B cell (primary cell): ENCODE measurements around the gene YJU2. TPM values are rescaled to one million over a fixed set of nuclear protein-coding genes. Genes with fewer than 3 reads are reported as not detected.

Experiments
- ATAC-seq: fragments of 200-7000 bp; cut with Tn5 transposase; one replicate; pipeline ENCODE4 v1.10.0; 2021; ENCODE audit warnings: low read depth, mild to moderate bottlenecking, moderate number of reproducible peaks, moderate library complexity
- CTCF ChIA-PET: fragments of 350-600 bp; sonication (Branson Sonifier 250); formaldehyde crosslinking; loops from one replicate; lab custom pipeline; 2021; ENCODE audit warnings: antibody characterized with exemption, inconsistent platforms; lab: Charles Lee
- POLR2A ChIA-PET: fragments of 350-600 bp; sonication (Branson Sonifier 250); formaldehyde crosslinking; loops from one replicate; lab custom pipeline; 2021; ENCODE audit warnings: antibody characterized with exemption; lab: Charles Lee
- DNase-seq: peaks from one replicate; pipeline ENCODE4 v3.0.0; 2013
- H2AFZ ChIP-seq: 2 replicates; pipeline ENCODE4 v1.6.1; 2012; ENCODE audit warnings: mild to moderate bottlenecking, low read depth, low read length; ENCODE audit not compliant: insufficient read depth, poor library complexity, severe bottlenecking
- H3K27ac ChIP-seq, 2 donors: 1 replicate in 1 of 2; 2 replicates in 1 of 2; pipeline ENCODE4 v1.5.1; 2012 to 2013; ENCODE audit warnings: low read length in 2 of 2, mild to moderate bottlenecking in 2 of 2, moderate library complexity in 1 of 2
- H3K27me3 ChIP-seq, 4 experiments: fragments of 200-600 bp in 1 of 4; sonication (generic) in 1 of 4; replicated peaks in 1 of 4; 1 replicate in 2 of 4; 2 replicates in 2 of 4; pipeline versions ENCODE4 v1.6.1 to v1.7.0; 2013 to 2016; ENCODE audit warnings: low read length in 3 of 4, mild to moderate bottlenecking in 2 of 4, mixed read lengths in 1 of 4, moderate library complexity in 1 of 4; ENCODE audit not compliant: insufficient read depth in 4 of 4, control insufficient read depth in 3 of 4; ENCODE audit errors: control extremely low read depth in 1 of 4
- H3K36me3 ChIP-seq, 2 experiments: replicated peaks in 1 of 2; 1 replicate in 1 of 2; 2 replicates in 1 of 2; pipeline versions ENCODE4 v1.6.1 to v1.7.1; 2013; ENCODE audit warnings: low read length in 1 of 2; ENCODE audit not compliant: insufficient read depth in 2 of 2, control insufficient read depth in 1 of 2; ENCODE audit errors: control extremely low read depth in 1 of 2, extremely low read depth in 1 of 2
- H3K4me1 ChIP-seq, 2 donors: fragments of 200-600 bp in 1 of 2; sonication (generic) in 1 of 2; 1 replicate in 1 of 2; 2 replicates in 1 of 2; pipeline versions ENCODE4 v1.5.1 to v1.6.1; 2013 to 2017; ENCODE audit warnings: low read length in 2 of 2; ENCODE audit not compliant: control insufficient read depth in 2 of 2, insufficient read depth in 2 of 2
- H3K4me2 ChIP-seq: replicated peaks from 2 replicates; pipeline ENCODE3; 2012; ENCODE audit warnings: mild to moderate bottlenecking, low read depth, low read length; ENCODE audit not compliant: poor library complexity, severe bottlenecking
- H3K4me3 ChIP-seq, 5 experiments: fragments of 200-600 bp in 1 of 5; sonication (generic) in 1 of 5; 1 replicate in 3 of 5; 2 replicates in 2 of 5; pipeline versions ENCODE4 v1.5.1 to v1.7.0; 2011 to 2016; ENCODE audit warnings: low read length in 4 of 5, mild to moderate bottlenecking in 4 of 5, low read depth in 2 of 5, control low read depth in 1 of 5, moderate library complexity in 1 of 5; ENCODE audit not compliant: insufficient read depth in 1 of 5; ENCODE audit errors: control extremely low read depth in 1 of 5, extremely low read depth in 1 of 5
- H3K79me2 ChIP-seq: fragments of 200-600 bp; sonication (generic); one replicate; pipeline ENCODE4 v1.6.0; 2016; ENCODE audit warnings: low read length; ENCODE audit not compliant: control insufficient read depth, insufficient read depth
- H3K9ac ChIP-seq: fragments of 200-600 bp; sonication (generic); 2 replicates; pipeline ENCODE4 v1.6.1; 2017; ENCODE audit warnings: mild to moderate bottlenecking, low read length, moderate library complexity
- H3K9me3 ChIP-seq, 3 donors: one replicate each; pipeline versions ENCODE4 v1.6.1 to v1.7.1; 2013; ENCODE audit warnings: low read length in 2 of 3; ENCODE audit not compliant: control insufficient read depth in 2 of 3, insufficient read depth in 1 of 3; ENCODE audit errors: control extremely low read depth in 1 of 3
- H4K20me1 ChIP-seq: 2 replicates; pipeline ENCODE4 v1.6.0; 2012; ENCODE audit warnings: mild to moderate bottlenecking, low read length; ENCODE audit not compliant: insufficient read depth, control insufficient read depth, poor library complexity, severe bottlenecking
- H3K27ac Mint-ChIP-seq: one replicate; pipeline ENCODE4 v1.8.0; 2021; ENCODE audit warnings: mixed read lengths
- H3K27me3 Mint-ChIP-seq: one replicate; pipeline ENCODE4 v1.8.0; 2021; ENCODE audit warnings: mixed read lengths
- H3K4me1 Mint-ChIP-seq: one replicate; pipeline ENCODE4 v1.8.0; 2021; ENCODE audit warnings: mixed read lengths
- H3K4me3 Mint-ChIP-seq: one replicate; pipeline ENCODE4 v1.8.0; 2021; ENCODE audit warnings: mixed read lengths
- H3K9me3 Mint-ChIP-seq: one replicate; pipeline ENCODE4 v1.8.0; 2022; ENCODE audit warnings: mixed read lengths; ENCODE audit not compliant: insufficient read depth
- CTCF ChIP-seq: fragments of 200-600 bp; IDR thresholded peaks from one replicate; pipeline ENCODE4 v1.8.0; 2022; ENCODE audit warnings: antibody characterized with exemption, mild to moderate bottlenecking
- EZH2 ChIP-seq: IDR thresholded peaks from 2 replicates; pipeline ENCODE4 v1.6.1; 2012; ENCODE audit warnings: borderline replicate concordance, low read depth, mild to moderate bottlenecking, moderate library complexity, low read length; ENCODE audit not compliant: insufficient read depth, poor library complexity, severe bottlenecking
- WGBS: methylation state at CpG from one replicate; pipeline ENCODE4 v1.1.5; 2013; ENCODE audit warnings: missing lambda C conversion rate; ENCODE audit not compliant: insufficient coverage; 5-methylcytosine and 5-hydroxymethylcytosine counted together
- intact Hi-C: fragments of 100-400 bp; cut with micrococcal nuclease; formaldehyde crosslinking; loops from one replicate; pipeline ENCODE4 v1.10.0; 2022
- polyA plus RNA-seq: library from polyadenylated mRNA; depleted of rRNA; stranded (reverse); fragments of >200 nt; gene quantifications from 2 replicates; pipeline ENCODE4 v1.2.3, GENCODE V29; 2012
- total RNA-seq, 2 donors: library from RNA; stranded (reverse); fragments of 120-200 nt in 1 of 2; gene quantifications; 1 replicate in 1 of 2; 2 replicates in 1 of 2; pipeline versions ENCODE4 v1.2.3 to v1.2.4, GENCODE V29; 2013 to 2022

Gene YJU2
- total and polyA plus RNA-seq, 2 donors (not counting 1 experiment from before 2014, with no cell fraction given) = 40.3 to 45.7 TPM

- H3K4me1 Mint-ChIP-seq = peaks cover 10% of the 10 kb centered on the region
- Histone ChIP-seq H3K27me3 (peaks cover 0 to 12% (median 0%) of the 10 kb centered on the region in 4 experiments), H3K4me3 (no peak overlapping the region), H2AFZ (no peak overlapping the region), H3K4me1 (peaks cover 0 to 15% of the 10 kb centered on the region in 2 donors), H3K36me3 (no peaks in the 10 kb centered on the region), H3K9me3 (peaks cover 0 to 15% (median 3%) of the 10 kb centered on the region in 3 donors), H3K4me2 (no peak overlapping the region), H3K27ac (no peak overlapping the region), H4K20me1 (no peaks in the 10 kb centered on the region), H3K9ac (no peak overlapping the region), H3K79me2 (no peaks in the 10 kb centered on the region)
- no peak overlapping the region for H3K27ac Mint-ChIP-seq
- TF ChIP-seq EZH2 (no peak), CTCF (no peak)
- no peaks in the 10 kb centered on the region for H3K27me3 Mint-ChIP-seq
- no peak overlapping the region for H3K4me3 Mint-ChIP-seq
- no peak for ATAC-seq
- 66% methylated on average over 2 of the region's 3 CpGs for WGBS
- intact Hi-C loops = no loop called here
- ChIA-PET POLR2A (no interaction called here), CTCF (no interaction called here)
- H3K9me3 Mint-ChIP-seq = no peaks in the 10 kb centered on the region
- no peak for DNase-seq
These were observed 33.8 kb upstream of the YJU2 start for GRCh38 chr19:4213116-4213515.

- Mint-ChIP-seq H3K4me3 (no peak overlapping the region), H3K9me3 (no peaks in the 10 kb centered on the region), H3K27me3 (no peaks in the 10 kb centered on the region), H3K4me1 (peaks cover 10% of the 10 kb centered on the region), H3K27ac (no peak overlapping the region)
- 89% methylated on average over 1 of the region's 10 CpGs for WGBS
- Histone ChIP-seq H3K9me3 (peaks cover 0 to 15% (median 3%) of the 10 kb centered on the region in 3 donors), H3K36me3 (no peaks in the 10 kb centered on the region), H3K4me1 (peaks cover 0 to 15% of the 10 kb centered on the region in 2 donors), H3K4me2 (no peak overlapping the region), H3K27ac (no peak overlapping the region), H3K9ac (no peak overlapping the region), H3K4me3 (no peak overlapping the region), H3K79me2 (no peaks in the 10 kb centered on the region), H2AFZ (no peak overlapping the region), H3K27me3 (peaks cover 0 to 5% (median 0%) of the 10 kb centered on the region in 4 experiments), H4K20me1 (no peaks in the 10 kb centered on the region)
- ATAC-seq (no peak), DNase-seq (no peak)
- intact Hi-C loops = no loop called here
- CTCF ChIA-PET = no interaction called here
- POLR2A ChIA-PET = no interaction called here
- TF ChIP-seq EZH2 (no peak), CTCF (no peak)
These were observed 31.1 kb upstream of the YJU2 start for GRCh38 chr19:4215807-4216206.
